NCI-H226 (cell line): ENCODE data around the gene KLK1.
"Not testable (repeated sequence)": the region's sequence is repeated elsewhere in the genome, so short reads cannot be mapped to it uniquely, and the experiment has no call there.

Experiments used
- DNase-seq: peaks from one replicate; pipeline ENCODE4 v3.0.0-alpha.2; 2015

The KLK1 gene

GRCh38 chr19:50812474-50812873 lies 11.1 kb downstream of the KLK1 start:
- DNase-seq = no peak

GRCh38 chr19:50811622-50812238 lies 11.9 kb downstream of the KLK1 start:
- DNase-seq = not testable (repeated sequence)

- no peak for DNase-seq
Measured at GRCh38 chr19:50808856-50809255, 14.7 kb downstream of the KLK1 start.

- DNase-seq = peak; percentile 96
Measured at GRCh38 chr19:50804420-50805272, 18.9 kb downstream of the KLK1 start.

- DNase-seq = peak; percentile 14
Measured at GRCh38 chr19:50803633-50804419, 19.8 kb downstream of the KLK1 start.

- no peak for DNase-seq
Measured at GRCh38 chr19:50801107-50801506, 22.5 kb downstream of the KLK1 start.

DNA sequence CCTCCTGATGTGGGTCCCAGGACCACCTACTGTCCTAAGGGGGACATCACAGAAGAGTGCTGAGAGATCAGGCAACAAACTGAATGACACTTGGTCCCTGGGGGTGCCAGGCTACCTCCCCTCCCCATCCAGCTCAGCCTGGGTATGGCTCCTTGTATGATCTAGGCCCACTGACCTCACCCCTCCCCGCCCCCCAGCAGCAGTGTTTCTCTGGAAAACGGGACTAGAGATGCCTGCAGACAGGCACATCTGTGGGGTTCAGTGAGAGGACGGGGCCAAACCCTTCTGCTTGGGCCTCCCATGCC lies 24.1 kb downstream of the KLK1 start:
- DNase-seq = no peak

DNA sequence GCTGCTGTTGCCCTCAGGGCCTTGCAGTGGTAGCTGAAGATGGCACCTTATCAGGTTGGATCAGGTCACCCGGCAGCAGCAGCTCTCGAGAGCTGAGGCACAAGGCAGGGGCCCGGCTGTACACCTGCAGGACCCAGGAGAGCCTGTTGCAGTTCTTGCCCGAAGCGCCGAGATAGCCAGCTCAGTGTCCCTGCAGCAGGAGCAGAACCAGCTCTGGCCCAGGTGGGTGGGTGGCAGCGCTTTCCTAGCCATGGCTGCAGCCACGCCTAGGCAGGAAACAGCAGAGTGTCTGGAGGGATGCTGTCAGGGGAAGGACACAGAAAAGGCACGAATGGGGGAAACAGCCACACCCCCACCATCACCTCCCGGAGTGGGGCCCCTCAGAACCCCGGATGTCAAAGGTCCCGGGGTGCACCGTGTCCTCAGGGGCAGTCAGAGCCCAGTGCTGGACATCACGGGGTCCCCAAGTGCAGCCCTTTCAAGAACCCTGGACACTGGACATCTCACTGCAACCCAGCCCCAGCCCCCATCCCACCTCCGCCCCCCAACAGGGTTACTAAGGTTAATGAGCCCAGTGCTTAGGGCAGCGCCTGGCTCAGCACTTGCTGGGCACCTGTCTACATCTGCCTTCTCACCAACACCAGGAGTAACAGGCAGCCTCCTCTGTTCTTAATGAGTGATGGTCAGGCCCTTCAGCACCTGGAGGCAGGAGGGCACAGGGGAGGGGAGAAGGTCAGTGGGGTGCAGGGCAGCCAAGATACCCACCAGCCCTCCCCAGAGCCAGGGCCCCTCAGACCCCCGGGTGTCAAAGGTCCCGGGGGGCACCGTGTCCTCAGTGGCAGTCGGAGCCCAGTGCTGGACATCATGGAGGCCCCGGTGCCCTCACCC lies 24.7 kb downstream of the KLK1 start:
- DNase-seq = no peak

DNA sequence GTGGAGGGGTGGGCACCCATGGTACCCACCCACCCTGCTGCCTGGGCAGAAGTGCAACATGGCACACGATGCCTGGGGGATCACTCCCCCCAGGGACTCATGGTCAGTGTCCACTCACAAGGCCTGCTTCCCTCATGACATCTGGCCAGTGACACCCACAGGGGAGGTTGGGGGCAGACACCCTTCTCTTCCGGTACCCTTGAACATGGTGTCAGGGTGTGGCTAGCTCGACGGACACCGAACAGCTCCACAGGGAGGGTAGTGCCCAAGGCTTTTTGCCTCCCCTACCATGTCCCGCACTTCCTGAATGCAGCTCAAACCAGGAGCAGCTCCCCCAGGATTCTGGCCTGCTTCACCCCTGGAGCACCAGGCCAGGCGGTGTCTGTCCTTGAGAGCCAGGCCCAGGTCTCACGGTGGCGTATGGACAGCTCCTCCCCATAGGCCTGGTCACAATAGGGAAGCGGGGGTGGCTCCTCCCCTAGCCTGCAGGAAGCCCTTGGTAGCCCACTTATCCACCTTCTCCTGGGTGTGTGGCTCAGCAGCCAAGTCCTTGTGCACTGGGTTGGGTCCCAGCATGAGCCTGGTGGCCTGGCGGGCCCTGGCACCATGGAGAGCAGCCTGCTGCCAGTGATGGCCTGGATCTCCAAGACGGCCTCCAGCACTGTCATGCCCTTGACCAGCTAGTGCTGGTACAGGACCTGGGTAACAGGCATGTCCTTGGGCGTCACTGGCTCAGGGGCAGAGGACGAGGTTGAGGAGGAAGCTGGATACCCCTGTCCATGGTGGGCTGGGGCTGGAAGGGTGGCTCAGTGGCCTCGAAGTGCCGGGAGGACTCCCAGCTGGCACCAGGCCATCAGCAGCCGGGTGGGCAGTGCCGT lies 25.6 kb downstream of the KLK1 start:
- DNase-seq = no peak

DNA sequence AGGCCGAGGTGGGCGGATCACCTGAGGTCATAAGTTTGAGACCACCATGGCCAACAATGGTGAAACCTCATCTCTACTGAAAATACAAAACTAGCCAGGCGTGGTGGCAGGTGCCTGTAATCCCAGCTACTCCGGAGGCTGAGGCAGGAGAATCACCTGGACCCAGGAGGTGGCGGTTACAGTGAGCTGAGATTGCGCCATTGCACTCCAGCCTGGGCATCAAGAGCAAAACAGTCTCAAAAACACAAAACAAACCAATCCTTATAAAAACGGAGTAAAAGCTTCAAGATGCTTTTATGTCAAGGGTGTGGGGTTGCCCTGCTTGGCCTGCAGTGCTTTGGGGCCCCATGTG lies 26.2 kb downstream of the KLK1 start:
- no peak for DNase-seq

GRCh38 chr19:50796634-50797428 lies 26.8 kb downstream of the KLK1 start:
- no peak for DNase-seq

GRCh38 chr19:50796128-50796633 lies 27.4 kb downstream of the KLK1 start:
- DNase-seq = no peak

- DNase-seq = no peak
Measured at GRCh38 chr19:50795664-50796073, 27.9 kb downstream of the KLK1 start.

DNA sequence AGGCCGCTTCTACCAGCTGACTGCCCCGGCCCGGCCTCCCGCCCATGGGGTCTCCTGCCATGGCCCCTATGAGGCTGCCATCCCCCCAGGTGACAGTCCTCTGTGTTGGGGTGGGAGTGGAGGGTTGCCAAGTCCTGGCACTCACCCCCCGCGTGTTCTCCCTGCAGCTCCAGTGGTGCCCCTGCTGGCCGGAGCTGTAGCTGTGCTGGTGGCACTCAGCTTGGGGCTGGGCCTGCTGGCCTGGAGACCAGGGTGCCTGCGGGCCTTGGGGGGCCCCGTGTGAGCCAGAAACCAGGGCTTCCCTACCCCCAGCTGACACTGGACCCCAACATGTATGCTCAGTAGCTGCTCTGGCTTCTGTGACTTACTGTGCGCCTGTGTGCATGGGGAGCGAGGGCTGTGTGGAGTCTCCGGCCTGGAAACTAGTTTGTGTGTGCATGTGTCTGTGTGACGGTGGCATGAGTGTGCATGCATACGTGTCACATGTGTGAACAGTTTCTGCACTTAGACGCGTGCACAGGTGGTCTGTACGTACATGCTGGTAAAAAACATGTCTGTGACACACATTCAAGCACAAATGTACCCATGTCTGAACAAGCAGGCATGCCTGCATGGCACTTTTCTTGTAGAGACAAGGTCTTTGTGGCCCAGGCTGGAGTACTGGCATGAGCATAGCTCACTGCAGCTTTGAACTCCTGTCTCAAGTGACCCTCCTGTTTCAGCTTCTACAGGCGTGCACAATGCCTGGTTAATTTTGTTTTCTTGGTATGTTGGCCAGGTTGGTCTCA lies 28.5 kb downstream of the KLK1 start:
- DNase-seq = no peak

DNA sequence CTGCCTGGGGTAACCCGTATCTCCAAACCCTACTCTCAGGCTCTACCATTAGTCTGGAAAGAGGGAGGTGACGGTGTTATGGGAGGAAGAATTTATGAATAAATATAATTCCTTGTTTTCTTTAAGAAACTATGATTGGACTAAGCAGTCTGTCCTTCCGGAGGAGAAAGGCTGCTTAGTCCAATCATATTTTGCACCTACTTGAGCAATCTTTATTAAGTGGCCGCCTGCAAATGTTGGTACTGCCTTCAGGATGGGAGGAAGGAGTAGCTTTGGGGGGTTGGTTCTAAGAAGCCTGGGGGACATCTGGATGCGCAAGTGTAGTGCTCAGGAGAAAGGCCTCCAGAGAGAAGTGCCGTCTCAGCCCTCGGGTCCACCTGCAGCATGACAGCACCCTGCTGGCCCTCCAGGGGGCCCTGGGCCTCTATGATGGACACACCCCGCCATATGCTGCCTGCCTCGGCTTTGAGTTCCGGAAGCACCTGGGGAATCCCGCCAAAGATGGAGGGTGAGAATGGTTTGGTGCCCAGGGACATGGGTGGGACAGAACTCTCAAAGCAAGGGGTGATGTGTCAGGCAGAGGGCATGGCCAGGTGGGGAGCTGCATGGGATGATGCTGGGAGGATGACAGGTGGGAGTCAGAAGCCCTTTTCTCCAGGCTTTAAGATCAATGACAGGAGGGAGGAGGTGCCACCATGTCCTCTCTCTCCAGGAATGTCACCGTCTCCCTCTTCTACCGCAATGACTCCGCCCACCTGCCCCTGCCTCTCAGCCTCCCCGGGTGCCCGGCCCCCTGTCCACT lies 29.3 kb downstream of the KLK1 start:
- no peak for DNase-seq

DNA sequence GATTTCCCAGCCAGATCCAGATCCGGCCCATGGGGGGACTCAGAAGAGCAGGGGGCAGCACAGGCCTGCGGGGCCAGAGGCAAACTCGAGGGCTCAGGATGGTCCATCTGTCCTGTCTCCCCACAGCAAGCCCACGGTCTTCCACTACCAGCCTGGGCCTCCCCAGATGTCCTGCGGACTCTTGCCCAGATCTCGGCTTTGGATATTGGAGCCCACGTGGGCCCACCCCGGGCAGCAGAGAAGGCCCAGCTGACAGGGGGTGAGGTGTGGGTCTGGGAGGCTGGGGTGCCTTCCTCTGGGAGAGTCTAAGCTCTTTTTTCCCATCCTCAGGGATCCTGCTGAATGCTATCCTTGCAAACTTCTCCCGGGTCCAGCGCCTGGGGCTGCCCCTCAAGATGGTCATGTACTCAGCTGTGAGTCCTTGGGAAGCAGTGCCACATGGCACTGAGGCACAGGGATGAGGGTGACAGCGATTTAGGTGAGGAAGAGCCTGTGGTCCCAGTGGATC lies 30.0 kb downstream of the KLK1 start:
- no peak for DNase-seq

GRCh38 chr19:50792272-50793250 lies 31.0 kb downstream of the KLK1 start:
- DNase-seq = no peak
